DOHH2 (cell line): ENCODE results near the gene SLC39A2.
"Not testable (repeated sequence)": the region's sequence is repeated elsewhere in the genome, so short reads cannot be mapped to it uniquely, and the experiment has no call there.

Experiments used
- H3F3A ChIP-seq: fragments of 200-600 bp; sonication (generic), shearing (Covaris generic); 2 replicates; pipeline ENCODE4 v1.6.0; 2016; ENCODE audit warnings: antibody characterized with exemption, mild to moderate bottlenecking; ENCODE audit not compliant: control insufficient read depth, insufficient read depth
- H3K27ac ChIP-seq: fragments of 200-600 bp; sonication (generic); 2 replicates; pipeline ENCODE4 v1.5.1; 2014; ENCODE audit warnings: low read depth, mild to moderate bottlenecking, low read length, moderate library complexity
- H3K27me3 ChIP-seq: fragments of 200-600 bp; sonication (generic); 2 replicates; pipeline ENCODE4 v1.6.1; 2014; ENCODE audit warnings: mild to moderate bottlenecking, low read length, mixed read lengths; ENCODE audit not compliant: control insufficient read depth
- H3K36me3 ChIP-seq: fragments of 200-600 bp; sonication (generic); 2 replicates; pipeline ENCODE4 v1.6.1; 2014; ENCODE audit warnings: mild to moderate bottlenecking, low read length, moderate library complexity, mixed read lengths; ENCODE audit not compliant: control insufficient read depth
- H3K4me1 ChIP-seq: fragments of 200-600 bp; sonication (generic); 2 replicates; pipeline ENCODE4 v1.6.1; 2014; ENCODE audit warnings: mild to moderate bottlenecking, low read length, mixed read lengths; ENCODE audit not compliant: control insufficient read depth
- H3K4me2 ChIP-seq: fragments of 200-600 bp; sonication (generic); 2 replicates; pipeline ENCODE4 v1.6.0; 2014; ENCODE audit warnings: mild to moderate bottlenecking, low read length, moderate library complexity
- H3K4me3 ChIP-seq: fragments of 200-600 bp; sonication (generic); 2 replicates; pipeline ENCODE4 v1.5.1; 2014; ENCODE audit warnings: mild to moderate bottlenecking, low read length, mixed read lengths
- H3K79me2 ChIP-seq: fragments of 200-600 bp; sonication (generic); 2 replicates; pipeline ENCODE4 v1.6.1; 2014; ENCODE audit warnings: mild to moderate bottlenecking, low read length, mixed read lengths; ENCODE audit not compliant: control insufficient read depth
- H3K9me2 ChIP-seq: fragments of 200-600 bp; sonication (generic); replicated peaks from 2 replicates; pipeline ENCODE4 v1.6.1; 2014; ENCODE audit warnings: mild to moderate bottlenecking, low read length, mixed read lengths; ENCODE audit not compliant: control insufficient read depth
- H3K9me3 ChIP-seq: fragments of 200-600 bp; sonication (generic); 2 replicates; pipeline ENCODE4 v1.6.1; 2014; ENCODE audit warnings: antibody characterized with exemption, low read length, mixed read lengths; ENCODE audit not compliant: control insufficient read depth, insufficient read depth
- H4K20me1 ChIP-seq: fragments of 200-600 bp; sonication (generic); 2 replicates; pipeline ENCODE4 v1.6.0; 2014; ENCODE audit warnings: low read depth, mild to moderate bottlenecking, antibody characterized with exemption, low read length, moderate library complexity; ENCODE audit not compliant: control insufficient read depth, insufficient read depth
- EZH2phosphoT487 ChIP-seq: fragments of 200-600 bp; sonication (generic); IDR thresholded peaks from 2 replicates; pipeline ENCODE4 v1.6.1; 2017; ENCODE audit warnings: borderline replicate concordance, mild to moderate bottlenecking, antibody characterized with exemption, low read length, moderate library complexity, mixed read lengths
- TF ChIP-seq, protein P1 (sequence below): fragments of 200-600 bp; sonication (generic); IDR thresholded peaks from one replicate; pipeline ENCODE4 v1.5.1; 2014; ENCODE audit warnings: antibody characterized with exemption, mild to moderate bottlenecking, low read depth, low read length; ENCODE audit not compliant: poor library complexity, severe bottlenecking

SLC39A2 gene, protein sequence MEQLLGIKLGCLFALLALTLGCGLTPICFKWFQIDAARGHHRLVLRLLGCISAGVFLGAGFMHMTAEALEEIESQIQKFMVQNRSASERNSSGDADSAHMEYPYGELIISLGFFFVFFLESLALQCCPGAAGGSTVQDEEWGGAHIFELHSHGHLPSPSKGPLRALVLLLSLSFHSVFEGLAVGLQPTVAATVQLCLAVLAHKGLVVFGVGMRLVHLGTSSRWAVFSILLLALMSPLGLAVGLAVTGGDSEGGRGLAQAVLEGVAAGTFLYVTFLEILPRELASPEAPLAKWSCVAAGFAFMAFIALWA

DNA sequence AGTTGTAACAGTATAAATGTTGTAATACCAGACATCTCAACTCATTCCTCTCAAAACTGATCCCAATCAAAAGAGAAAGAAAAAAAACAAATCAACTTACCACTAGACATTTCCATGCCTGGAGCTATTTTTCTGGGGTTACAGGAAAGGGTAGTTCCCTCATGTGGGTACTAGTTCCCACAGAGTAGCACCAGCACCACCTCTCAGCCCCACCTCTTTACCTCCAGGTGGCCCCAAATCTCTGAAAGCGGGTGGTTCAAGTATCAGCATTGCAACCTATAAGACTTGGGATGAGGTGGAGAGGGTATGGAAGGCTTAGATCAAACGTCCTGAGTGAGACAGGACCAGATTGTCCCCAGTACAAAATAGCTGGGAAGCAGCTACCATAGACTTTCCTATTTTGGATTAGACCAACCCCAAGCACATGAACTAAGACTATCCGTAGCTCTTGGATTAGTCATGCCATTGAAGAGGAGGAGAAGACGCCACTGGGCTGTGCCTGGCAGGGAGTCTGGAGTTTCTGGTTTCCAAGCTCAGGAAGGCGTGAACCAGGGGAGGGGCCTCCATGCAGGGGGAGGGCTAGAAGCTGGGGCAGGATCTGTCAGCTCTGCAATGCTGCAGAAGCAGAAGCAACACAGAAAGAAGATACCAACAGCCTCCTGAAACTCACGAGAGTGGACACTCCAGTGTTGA, at the start of gene SLC39A2:
TSS of gene SLC39A2 (plus strand) at position 620 of the 693 bp plus-strand sequence. CDS start 154 bp downstream, outside the sequence.
- no peak for TF ChIP-seq EZH2phosphoT487
- Histone ChIP-seq H3F3A (no peaks in the 10 kb centered on the region), H3K4me3 (no peak within 1 kb of the TSS), H3K27ac (no peak within 1 kb of the TSS), H3K36me3 (peaks cover 33% of the 10 kb centered on the region), H3K4me2 (no peak within 1 kb of the TSS), H3K9me3 (no peaks in the 10 kb centered on the region), H3K4me1 (no peaks in the 10 kb centered on the region), H3K27me3 (no peaks in the 10 kb centered on the region), H3K9me2 (no peaks in the 10 kb centered on the region), H4K20me1 (no peaks in the 10 kb centered on the region), H3K79me2 (no peaks in the 10 kb centered on the region)

DNA sequence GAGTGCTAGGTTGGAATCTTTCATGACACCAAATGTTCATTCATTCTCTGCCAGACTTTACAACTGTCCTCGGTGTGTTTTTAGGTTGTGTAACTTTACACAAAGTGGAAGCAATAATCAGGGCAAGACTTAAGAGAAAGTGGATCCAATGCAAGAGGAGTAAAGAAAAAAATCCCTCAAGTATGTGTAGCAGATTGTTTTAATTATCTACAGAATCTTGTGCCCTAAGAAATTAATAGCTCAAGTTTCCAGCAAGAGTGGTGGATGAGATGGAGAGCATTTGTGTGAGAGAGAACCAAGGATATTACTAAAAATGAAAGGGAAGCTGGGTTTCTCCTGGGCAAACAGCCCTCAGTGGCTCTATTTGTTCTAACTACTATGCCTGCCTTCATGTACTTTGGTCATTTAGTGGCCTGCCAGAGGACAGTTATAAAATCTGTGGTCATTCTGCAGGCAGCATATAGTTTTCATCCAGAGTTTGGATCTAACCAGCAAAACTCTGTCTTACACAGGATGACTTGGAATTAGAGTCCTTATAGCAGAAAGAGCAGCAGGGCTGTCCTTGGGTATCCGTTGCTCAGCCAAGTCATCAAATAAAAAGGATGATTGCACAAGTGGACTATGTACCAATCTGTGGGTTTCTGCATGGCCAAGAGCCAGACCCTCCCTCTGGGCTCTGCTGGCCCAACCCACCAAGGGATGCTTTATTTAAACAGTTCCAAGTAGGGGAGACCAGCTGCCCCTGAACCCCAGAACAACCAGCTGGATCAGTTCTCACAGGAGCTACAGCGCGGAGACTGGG, 44.2 kb upstream of the SLC39A2 start, which contains the start of gene RNASE2:
TSS of gene RNASE2 (plus strand) at position 752 of the 802 bp plus-strand sequence. CDS start 285 bp downstream, outside the sequence.
- H3K27ac ChIP-seq, H3K9me2 ChIP-seq, H3K27me3 ChIP-seq, H3K4me1 ChIP-seq, H3K9me3 ChIP-seq, H4K20me1 ChIP-seq, H3K4me3 ChIP-seq, H3K4me2 ChIP-seq, H3K79me2 ChIP-seq, H3F3A ChIP-seq, H3K36me3 ChIP-seq: not testable (repeated sequence)

GRCh38 chr14:20955538-20955873, 43.6 kb upstream of the SLC39A2 start:
- H3K4me2 ChIP-seq, H4K20me1 ChIP-seq, H3K79me2 ChIP-seq, H3K27ac ChIP-seq, H3K36me3 ChIP-seq, H3K9me3 ChIP-seq, H3F3A ChIP-seq, H3K27me3 ChIP-seq, H3K4me1 ChIP-seq, H3K4me3 ChIP-seq, H3K9me2 ChIP-seq: not testable (repeated sequence)

DNA sequence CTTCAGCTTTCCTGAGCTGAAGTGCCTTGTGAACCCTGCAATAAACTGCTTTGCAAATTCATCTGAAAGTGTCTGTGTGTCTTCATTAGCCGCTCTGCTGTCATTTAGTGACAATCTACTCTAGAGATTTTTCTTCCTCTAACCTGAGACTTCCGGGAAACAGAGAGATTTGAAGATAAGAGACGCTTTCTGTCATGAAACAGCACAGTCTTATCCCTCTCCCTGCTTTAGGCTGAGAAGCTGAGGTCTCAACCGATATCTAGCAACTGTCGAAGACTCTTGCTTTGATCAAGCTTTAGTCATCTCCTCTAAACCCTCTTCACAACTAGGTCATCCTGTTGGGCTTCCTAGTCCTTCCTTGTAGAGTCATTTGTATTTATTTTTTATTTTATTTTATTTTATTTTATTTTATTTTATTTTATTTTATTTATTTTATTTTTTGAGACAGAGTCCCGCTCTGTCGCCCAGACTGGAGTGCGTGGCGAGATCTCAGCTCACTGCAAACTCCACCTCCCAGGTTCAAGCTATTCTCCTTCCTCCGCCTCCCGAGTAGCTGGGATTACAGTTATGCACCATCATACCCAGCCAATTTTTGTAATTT, 42.6 kb upstream of the SLC39A2 start:
- no peaks in the 10 kb centered on the region for H3K9me3 ChIP-seq
- no peaks in the 10 kb centered on the region for H3K79me2 ChIP-seq
- TF ChIP-seq, protein P1, sequence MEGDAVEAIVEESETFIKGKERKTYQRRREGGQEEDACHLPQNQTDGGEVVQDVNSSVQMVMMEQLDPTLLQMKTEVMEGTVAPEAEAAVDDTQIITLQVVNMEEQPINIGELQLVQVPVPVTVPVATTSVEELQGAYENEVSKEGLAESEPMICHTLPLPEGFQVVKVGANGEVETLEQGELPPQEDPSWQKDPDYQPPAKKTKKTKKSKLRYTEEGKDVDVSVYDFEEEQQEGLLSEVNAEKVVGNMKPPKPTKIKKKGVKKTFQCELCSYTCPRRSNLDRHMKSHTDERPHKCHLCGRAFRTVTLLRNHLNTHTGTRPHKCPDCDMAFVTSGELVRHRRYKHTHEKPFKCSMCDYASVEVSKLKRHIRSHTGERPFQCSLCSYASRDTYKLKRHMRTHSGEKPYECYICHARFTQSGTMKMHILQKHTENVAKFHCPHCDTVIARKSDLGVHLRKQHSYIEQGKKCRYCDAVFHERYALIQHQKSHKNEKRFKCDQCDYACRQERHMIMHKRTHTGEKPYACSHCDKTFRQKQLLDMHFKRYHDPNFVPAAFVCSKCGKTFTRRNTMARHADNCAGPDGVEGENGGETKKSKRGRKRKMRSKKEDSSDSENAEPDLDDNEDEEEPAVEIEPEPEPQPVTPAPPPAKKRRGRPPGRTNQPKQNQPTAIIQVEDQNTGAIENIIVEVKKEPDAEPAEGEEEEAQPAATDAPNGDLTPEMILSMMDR = no peak
- TF ChIP-seq EZH2phosphoT487 = no peak
- peaks cover 7% of the 10 kb centered on the region for H3K4me1 ChIP-seq
- H3K4me2 ChIP-seq = no peak overlapping the region
- no peak overlapping the region for H3K4me3 ChIP-seq
- no peaks in the 10 kb centered on the region for H4K20me1 ChIP-seq
- no peaks in the 10 kb centered on the region for H3K36me3 ChIP-seq
- no peaks in the 10 kb centered on the region for H3F3A ChIP-seq
- no peak overlapping the region for H3K27ac ChIP-seq
- H3K9me2 ChIP-seq = no peaks in the 10 kb centered on the region
- no peaks in the 10 kb centered on the region for H3K27me3 ChIP-seq

DNA sequence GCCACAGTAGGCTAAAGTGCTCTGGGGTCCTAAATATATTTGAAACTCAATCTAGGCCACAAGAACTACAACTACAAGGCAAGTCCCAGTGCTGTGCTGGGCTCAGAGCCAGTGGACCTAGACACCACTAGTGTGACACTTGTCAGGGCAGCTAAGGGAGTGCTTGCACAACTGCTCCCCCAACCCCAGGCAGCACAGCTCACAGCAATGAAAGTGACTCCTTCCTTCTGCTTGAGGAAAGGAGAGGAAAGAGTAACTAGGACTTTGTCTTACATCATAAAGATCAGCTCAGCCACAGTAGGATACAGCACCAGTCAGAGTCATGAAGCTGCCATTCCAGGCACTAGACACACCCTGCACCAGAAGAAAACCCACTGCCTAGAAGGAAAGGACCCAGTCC, 40.1 kb upstream of the SLC39A2 start:
- peaks cover 20% of the 10 kb centered on the region for H3K4me1 ChIP-seq
- H3K79me2 ChIP-seq, H3K9me2 ChIP-seq, H4K20me1 ChIP-seq, H3K4me2 ChIP-seq, H3K9me3 ChIP-seq, H3K36me3 ChIP-seq, H3K27me3 ChIP-seq, H3K27ac ChIP-seq, H3F3A ChIP-seq, H3K4me3 ChIP-seq: not testable (repeated sequence)
